AG09319 (cell line): ENCODE measurements around the gene EIF2AK3.
A peak's percentile ranks its signal among the peaks of the same experiment; 100 is the strongest.
"Not testable (repeated sequence)": the region's sequence is repeated elsewhere in the genome, so short reads cannot be mapped to it uniquely, and the experiment has no call there.

Experiments
- DNase-seq: peaks from one replicate; pipeline ENCODE4 v3.0.0-alpha.2; 2010; ENCODE audit warnings: low read depth; ENCODE audit errors: extremely low read depth
- CTCF ChIP-seq: IDR thresholded peaks from 2 replicates; pipeline ENCODE4 v1.5.1; 2011; ENCODE audit warnings: low read depth, mild to moderate bottlenecking, inconsistent platforms, low read length, moderate library complexity

EIF2AK3 gene

GRCh38 chr2:88636026-88636425, 8.8 kb upstream of the EIF2AK3 start:
- TF ChIP-seq CTCF = no peak
- no peak for DNase-seq

GRCh38 chr2:88632569-88632968, 5.3 kb upstream of the EIF2AK3 start:
- no peak for TF ChIP-seq CTCF
- no peak for DNase-seq

- DNase-seq = no peak
- no peak for TF ChIP-seq CTCF
Observed at GRCh38 chr2:88628571-88628939, 1.3 kb upstream of the EIF2AK3 start.

GRCh38 chr2:88627856-88628570, 749 bp upstream of the EIF2AK3 start:
- peak; percentile 96 for DNase-seq
- TF ChIP-seq CTCF = no peak

GRCh38 chr2:88626171-88627054, 851 bp downstream of the EIF2AK3 start:
- TF ChIP-seq CTCF = no peak
- DNase-seq = no peak

GRCh38 chr2:88624477-88624876, 2.8 kb downstream of the EIF2AK3 start:
- no peak for TF ChIP-seq CTCF
- DNase-seq = no peak

GRCh38 chr2:88623831-88624465, 3.3 kb downstream of the EIF2AK3 start:
- DNase-seq = not testable (repeated sequence)
